GM10266 (cell line): ENCODE measurements around the gene JAK2.
"Not testable (repeated sequence)": the region's sequence is repeated elsewhere in the genome, so short reads cannot be mapped to it uniquely, and the experiment has no call there.

Experiments
- DNase-seq: peaks from one replicate; pipeline ENCODE4 v3.0.0; 2012; ENCODE audit errors: extremely low spot score
- TF ChIP-seq, protein P1 (sequence below): IDR thresholded peaks from 2 replicates; pipeline ENCODE4 v1.5.1; 2012; ENCODE audit warnings: mild to moderate bottlenecking, low read depth; ENCODE audit not compliant: control insufficient read depth, insufficient read depth; ENCODE audit errors: missing control alignments

The JAK2 gene

DNA sequence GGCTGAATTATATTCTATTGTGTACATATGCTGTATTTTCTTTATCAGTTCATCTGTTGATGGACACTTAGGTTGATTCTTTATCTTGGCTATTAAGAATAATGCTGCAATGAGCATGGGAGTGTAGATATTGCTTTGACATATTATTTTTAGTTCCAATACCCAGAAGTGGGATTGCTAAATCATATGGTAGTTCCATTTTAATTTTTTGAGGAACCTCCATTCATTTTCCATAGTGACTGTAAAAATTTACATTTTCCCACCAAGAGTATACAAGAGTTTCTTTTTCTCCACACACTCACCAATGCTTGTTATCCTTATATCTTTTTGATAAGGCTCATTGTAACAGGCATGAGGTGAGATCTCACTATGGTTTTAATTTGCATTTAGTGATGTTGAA is 19.4 kb downstream of the JAK2 start:
- TF ChIP-seq, protein P1, sequence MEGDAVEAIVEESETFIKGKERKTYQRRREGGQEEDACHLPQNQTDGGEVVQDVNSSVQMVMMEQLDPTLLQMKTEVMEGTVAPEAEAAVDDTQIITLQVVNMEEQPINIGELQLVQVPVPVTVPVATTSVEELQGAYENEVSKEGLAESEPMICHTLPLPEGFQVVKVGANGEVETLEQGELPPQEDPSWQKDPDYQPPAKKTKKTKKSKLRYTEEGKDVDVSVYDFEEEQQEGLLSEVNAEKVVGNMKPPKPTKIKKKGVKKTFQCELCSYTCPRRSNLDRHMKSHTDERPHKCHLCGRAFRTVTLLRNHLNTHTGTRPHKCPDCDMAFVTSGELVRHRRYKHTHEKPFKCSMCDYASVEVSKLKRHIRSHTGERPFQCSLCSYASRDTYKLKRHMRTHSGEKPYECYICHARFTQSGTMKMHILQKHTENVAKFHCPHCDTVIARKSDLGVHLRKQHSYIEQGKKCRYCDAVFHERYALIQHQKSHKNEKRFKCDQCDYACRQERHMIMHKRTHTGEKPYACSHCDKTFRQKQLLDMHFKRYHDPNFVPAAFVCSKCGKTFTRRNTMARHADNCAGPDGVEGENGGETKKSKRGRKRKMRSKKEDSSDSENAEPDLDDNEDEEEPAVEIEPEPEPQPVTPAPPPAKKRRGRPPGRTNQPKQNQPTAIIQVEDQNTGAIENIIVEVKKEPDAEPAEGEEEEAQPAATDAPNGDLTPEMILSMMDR, result no peak
- no peak for DNase-seq

DNA sequence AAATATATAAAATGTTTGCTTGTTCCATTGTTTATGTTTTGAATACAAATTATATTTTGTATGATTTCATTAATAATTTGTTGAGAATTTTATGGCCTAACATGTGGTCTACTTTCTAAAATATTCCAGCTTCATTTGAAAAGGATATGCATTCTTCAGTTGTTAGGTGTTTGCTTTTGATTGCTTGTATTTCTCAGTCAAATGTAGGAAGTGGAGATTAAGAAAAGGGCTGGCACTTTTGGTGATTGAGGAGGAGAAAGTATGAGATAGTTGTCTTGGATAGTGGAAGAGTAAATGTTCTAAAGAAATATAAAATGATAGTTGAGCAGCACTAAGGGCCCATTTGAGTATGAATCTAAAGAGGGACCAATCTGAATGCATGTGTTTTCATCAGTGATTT is 23.1 kb downstream of the JAK2 start:
- TF ChIP-seq, protein P1, result no peak
- no peak for DNase-seq

DNA sequence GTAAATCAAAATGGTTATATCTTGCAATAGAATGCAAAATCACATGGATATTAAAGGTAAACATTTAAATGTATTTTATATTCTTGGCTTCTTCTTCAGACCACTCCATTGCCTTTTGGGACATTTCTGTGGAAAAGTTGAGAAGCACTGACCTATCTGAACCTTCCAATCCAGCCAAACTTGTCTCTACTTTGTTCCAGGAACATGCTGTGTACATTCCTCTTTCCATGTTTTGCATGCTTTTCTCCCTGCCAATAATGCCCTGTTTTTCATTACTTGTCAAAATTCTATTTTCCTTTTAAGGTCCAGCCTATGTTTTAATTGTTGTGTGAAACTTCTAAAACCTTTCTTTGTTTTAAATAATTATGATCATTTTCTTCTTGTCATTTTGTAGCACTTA is 28.3 kb downstream of the JAK2 start:
- TF ChIP-seq, protein P1, result no peak
- no peak for DNase-seq

DNA sequence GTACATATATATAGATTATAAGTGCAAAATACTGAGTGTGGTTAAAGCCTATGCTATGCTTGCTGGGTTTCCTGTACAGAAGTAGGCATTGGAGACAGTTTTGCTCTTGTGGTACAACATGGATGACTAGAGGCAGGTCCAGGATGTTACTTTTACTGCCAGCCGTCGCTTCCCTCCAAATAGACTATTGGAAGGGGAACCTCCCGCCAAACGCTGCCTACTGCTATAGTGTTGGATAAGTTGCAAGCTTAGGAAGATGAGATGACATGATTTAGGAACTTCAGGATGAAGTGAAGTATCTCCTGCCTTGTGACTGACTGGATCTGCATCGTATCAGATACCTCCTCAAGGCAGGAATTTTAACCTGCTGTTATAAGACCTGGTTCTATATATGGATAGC is 30.9 kb downstream of the JAK2 start:
- TF ChIP-seq, protein P1, result no peak
- DNase-seq, result no peak

DNA sequence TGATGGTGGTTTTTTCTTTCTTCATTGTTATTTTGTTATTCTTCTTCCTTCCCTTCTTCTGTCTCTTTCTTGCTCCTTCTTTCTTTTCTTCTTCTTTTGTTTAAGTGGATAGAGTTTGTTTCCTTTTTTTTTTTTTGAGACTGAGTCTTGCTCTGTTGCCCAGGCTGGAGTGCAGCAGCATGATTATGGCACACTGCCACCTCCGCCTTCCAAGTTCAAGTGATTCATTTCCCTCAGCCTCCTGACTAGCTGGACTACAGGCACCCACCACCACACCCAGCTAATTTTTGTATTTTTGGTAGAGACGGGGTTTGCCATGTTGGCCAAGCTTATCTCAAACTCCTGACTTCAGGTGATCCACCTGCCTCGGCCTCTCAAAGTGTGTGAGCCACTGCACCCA is 40.3 kb downstream of the JAK2 start:
- TF ChIP-seq, protein P1, result no peak
- DNase-seq, result no peak

DNA sequence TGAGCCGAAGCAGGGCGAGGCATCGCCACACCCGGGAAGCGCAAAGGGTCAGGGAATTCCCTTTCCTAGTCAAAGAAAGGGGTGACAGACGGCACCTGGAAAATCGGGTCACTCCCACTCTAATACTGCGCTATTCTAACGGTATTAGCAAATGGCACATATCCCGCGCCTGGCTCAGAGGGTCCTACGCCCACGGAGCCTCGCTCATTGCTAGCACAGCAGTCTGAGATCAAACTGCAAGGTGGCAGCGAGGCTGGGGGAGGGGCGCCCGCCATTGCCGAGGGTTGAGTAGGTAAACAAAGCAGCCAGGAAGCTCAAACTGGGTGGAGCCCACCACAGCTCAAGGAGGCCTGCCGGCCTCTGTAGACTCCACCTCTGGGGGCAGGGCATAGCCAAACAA is 46.9 kb downstream of the JAK2 start:
- not testable (repeated sequence) for DNase-seq

DNA sequence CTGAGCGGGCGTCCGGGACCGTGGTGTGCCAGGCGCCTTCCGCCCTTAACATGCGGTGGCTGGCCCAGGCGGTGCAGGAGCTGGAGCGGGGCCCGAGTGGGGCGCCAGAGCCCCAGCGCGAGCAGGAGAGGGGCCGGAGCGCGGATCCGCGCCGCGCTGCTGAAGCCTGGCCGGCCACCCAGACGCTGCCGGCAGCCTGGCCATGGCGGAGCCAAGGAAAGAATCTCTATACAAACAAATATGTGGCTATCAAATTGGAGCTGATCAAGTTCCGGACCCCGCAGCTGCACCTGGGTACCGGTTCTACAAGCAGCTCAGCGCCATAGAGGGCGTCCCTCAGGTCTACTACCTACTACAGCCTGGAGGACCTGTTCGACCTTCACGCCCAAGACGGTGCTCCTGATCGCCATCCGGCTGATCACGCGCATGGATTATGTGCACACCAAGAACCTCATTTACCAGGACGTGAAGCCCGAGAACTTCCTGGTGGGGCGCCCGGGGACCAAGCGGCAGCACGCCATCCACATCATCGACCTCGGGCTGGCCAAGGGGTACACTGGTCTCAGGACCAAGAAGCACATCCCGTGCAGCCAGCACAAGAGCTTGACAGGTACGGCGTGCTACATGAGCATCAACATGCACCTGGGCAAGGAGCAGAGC is 55.8 kb downstream of the JAK2 start:
- no peak for DNase-seq
- TF ChIP-seq, protein P1, result no peak

DNA sequence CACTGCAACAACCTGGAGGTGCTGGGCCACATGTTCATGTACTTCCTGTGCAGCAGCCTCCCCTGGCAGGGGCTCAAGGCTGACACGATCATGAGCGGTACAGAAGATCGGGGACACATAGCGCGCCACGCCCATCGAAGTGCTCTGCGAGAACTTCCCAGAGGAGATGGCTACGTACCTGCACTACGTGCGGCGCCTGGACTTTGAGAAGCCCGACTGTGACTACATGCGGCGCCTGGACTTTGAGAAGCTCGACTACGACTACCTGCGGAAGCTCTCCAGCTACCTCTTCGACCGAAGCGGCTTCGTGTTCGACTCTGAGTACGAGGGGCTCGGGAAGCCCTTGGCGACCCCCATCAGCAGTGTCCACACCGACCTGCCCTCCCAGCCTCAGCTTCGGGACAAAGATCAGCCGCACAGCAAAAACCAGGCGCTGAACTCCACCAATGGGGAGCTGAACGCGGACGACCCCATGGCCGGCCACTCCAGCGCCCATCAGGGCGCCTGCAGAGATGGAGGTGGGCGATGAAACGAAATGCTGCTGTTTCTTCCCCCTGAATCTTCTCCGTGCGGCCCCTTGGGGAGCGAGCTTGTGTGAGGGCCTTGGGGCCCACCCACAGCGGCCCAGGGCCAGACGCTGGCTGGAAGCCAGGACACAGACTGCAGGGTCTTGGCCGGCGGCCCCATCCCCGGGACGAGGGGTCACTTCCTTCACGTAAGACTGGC is 56.5 kb downstream of the JAK2 start:
- TF ChIP-seq, protein P1, result no peak
- no peak for DNase-seq
